IMR-90 (cell line): ENCODE measurements around the gene ATP5ME. TPM values are rescaled to one million over a fixed set of nuclear protein-coding genes. Genes with fewer than 3 reads are reported as not detected.

Experiments
- ATAC-seq: fragments of 200-7000 bp; cut with Tn5 transposase; 2 replicates; pipeline ENCODE4 v1.9.1; 2020; ENCODE audit warnings: low read depth, mild to moderate bottlenecking, moderate library complexity
- BruUV-seq: library from RNA; stranded (reverse); fragments of 400-500 nt; replicated peaks from 2 replicates; lab custom pipeline; 2021; lab: Mats Ljungman, UMichigan
- CTCF ChIA-PET: fragments of 300-600 bp; formaldehyde crosslinking; extraction: SDS; loops from one replicate; lab custom pipeline; 2021; ENCODE audit warnings: antibody characterized with exemption; lab: Yijun Ruan, JAX
- POLR2A ChIA-PET: fragments of 300-600 bp; sonication (Branson Sonifier 250); formaldehyde crosslinking; loops from one replicate; lab custom pipeline; 2022; ENCODE audit warnings: antibody characterized with exemption; ENCODE audit not compliant: unreplicated experiment; lab: Charles Lee
- DNase-seq: peaks from one replicate; pipeline ENCODE4 v3.0.0; 2013
- H2AFZ ChIP-seq: replicated peaks from 2 replicates; pipeline ENCODE3; 2013; ENCODE audit warnings: low read length, mild to moderate bottlenecking; ENCODE audit not compliant: poor library complexity
- H2AK5ac ChIP-seq: 2 replicates; pipeline ENCODE4 v1.6.1; 2013; ENCODE audit warnings: low read depth, low read length, inconsistent platforms
- H2AK9ac ChIP-seq: replicated peaks from 2 replicates; pipeline ENCODE3; 2013; ENCODE audit warnings: mild to moderate bottlenecking, low read depth, low read length, moderate library complexity; ENCODE audit not compliant: poor library complexity
- H2BK120ac ChIP-seq: 2 replicates; pipeline ENCODE4 v1.6.1; 2013; ENCODE audit warnings: low read depth, low read length, inconsistent platforms
- H2BK15ac ChIP-seq: 3 replicates; pipeline ENCODE4 v1.6.1; 2013; ENCODE audit warnings: low read depth, low read length, inconsistent platforms
- H2BK20ac ChIP-seq: 2 replicates; pipeline ENCODE4 v1.6.1; 2013; ENCODE audit warnings: low read depth, mild to moderate bottlenecking, inconsistent platforms, low read length, moderate library complexity
- H2BK5ac ChIP-seq: 2 replicates; pipeline ENCODE4 v1.6.1; 2013; ENCODE audit warnings: mild to moderate bottlenecking, low read depth, low read length, inconsistent platforms; ENCODE audit not compliant: poor library complexity, severe bottlenecking
- H3K14ac ChIP-seq: replicated peaks from 2 replicates; pipeline ENCODE4 v1.6.1; 2013; ENCODE audit warnings: low read depth, low read length, inconsistent platforms
- H3K18ac ChIP-seq: 2 replicates; pipeline ENCODE4 v1.6.1; 2013; ENCODE audit warnings: low read depth, low read length, control low read depth
- H3K23ac ChIP-seq: 2 replicates; pipeline ENCODE4 v1.6.1; 2013; ENCODE audit warnings: low read depth, low read length, inconsistent platforms
- H3K27ac ChIP-seq: 2 replicates; pipeline ENCODE4 v1.5.1; 2013; ENCODE audit warnings: mild to moderate bottlenecking, control low read depth, low read length; ENCODE audit not compliant: insufficient read depth
- H3K27me3 ChIP-seq: 2 replicates; pipeline ENCODE4 v1.6.1; 2013; ENCODE audit warnings: low read length; ENCODE audit not compliant: control insufficient read depth, insufficient read depth
- H3K36me3 ChIP-seq: 2 replicates; pipeline ENCODE4 v1.6.1; 2013; ENCODE audit warnings: low read length, mixed read lengths; ENCODE audit not compliant: control insufficient read depth, insufficient read depth
- H3K4ac ChIP-seq: 2 replicates; pipeline ENCODE4 v1.6.1; 2013; ENCODE audit warnings: low read depth, low read length, inconsistent platforms
- H3K4me1 ChIP-seq: 2 replicates; pipeline ENCODE4 v1.6.1; 2013; ENCODE audit warnings: low read length, mixed read lengths; ENCODE audit not compliant: control insufficient read depth, insufficient read depth
- H3K4me2 ChIP-seq: 2 replicates; pipeline ENCODE4 v1.6.1; 2013; ENCODE audit warnings: low read depth, mild to moderate bottlenecking, control low read depth, low read length, moderate library complexity
- H3K4me3 ChIP-seq: 2 replicates; pipeline ENCODE4 v1.5.1; 2013; ENCODE audit warnings: low read depth, mild to moderate bottlenecking, control low read depth, low read length, moderate library complexity; ENCODE audit not compliant: insufficient read depth
- H3K56ac ChIP-seq: 2 replicates; pipeline ENCODE4 v1.6.1; 2013; ENCODE audit warnings: low read length, inconsistent platforms; ENCODE audit not compliant: insufficient read depth; ENCODE audit errors: extremely low read depth
- H3K79me1 ChIP-seq, 2 experiments: 2 replicates each; pipeline ENCODE4 v1.6.1; 2013; ENCODE audit warnings: low read length in 2 of 2, inconsistent platforms in 1 of 2, low read depth in 1 of 2
- H3K9ac ChIP-seq: 2 replicates; pipeline ENCODE4 v1.6.1; 2013; ENCODE audit warnings: low read depth, low read length, control low read depth
- H3K9me1 ChIP-seq: 2 replicates; pipeline ENCODE4 v1.6.1; 2013; ENCODE audit warnings: low read length, inconsistent platforms; ENCODE audit not compliant: insufficient read depth
- H3K9me3 ChIP-seq: 2 replicates; pipeline ENCODE4 v1.6.1; 2013; ENCODE audit warnings: low read length; ENCODE audit not compliant: control insufficient read depth, insufficient read depth
- H4K20me1 ChIP-seq: 2 replicates; pipeline ENCODE4 v1.6.1; 2013; ENCODE audit warnings: low read length, inconsistent platforms; ENCODE audit not compliant: insufficient read depth
- H4K5ac ChIP-seq: 2 replicates; pipeline ENCODE4 v1.6.1; 2013; ENCODE audit warnings: mild to moderate bottlenecking, low read depth, low read length, control low read depth
- H4K8ac ChIP-seq, 2 experiments: 2 replicates each; pipeline ENCODE4 v1.6.1; 2013; ENCODE audit warnings: low read depth in 2 of 2, low read length in 2 of 2, control low read depth in 1 of 2, inconsistent platforms in 1 of 2
- H4K91ac ChIP-seq: 2 replicates; pipeline ENCODE4 v1.6.1; 2013; ENCODE audit warnings: low read depth, low read length, inconsistent platforms; ENCODE audit not compliant: insufficient read depth
- BHLHE40 ChIP-seq: fragments of 150-350 bp; IDR thresholded peaks from 2 replicates; pipeline ENCODE4 v1.6.1; 2016; ENCODE audit warnings: mild to moderate bottlenecking, low read depth, low read length
- CEBPB ChIP-seq: IDR thresholded peaks from 2 replicates; pipeline ENCODE4 v1.6.1; 2012; ENCODE audit warnings: low read depth, low read length, improper control_type of control experiment
- FOS ChIP-seq: fragments of 150-350 bp; IDR thresholded peaks from 2 replicates; pipeline ENCODE4 v1.6.1; 2016; ENCODE audit warnings: low read depth, low read length
- MXI1 ChIP-seq: IDR thresholded peaks from 2 replicates; pipeline ENCODE4 v1.6.1; 2012; ENCODE audit warnings: low read depth, mild to moderate bottlenecking, low read length, moderate library complexity, borderline replicate concordance
- RCOR1 ChIP-seq: IDR thresholded peaks from 2 replicates; pipeline ENCODE4 v1.6.1; 2012; ENCODE audit warnings: mild to moderate bottlenecking, low read length, improper control_type of control experiment; ENCODE audit not compliant: insufficient replicate concordance
- RFX5 ChIP-seq: IDR thresholded peaks from 2 replicates; pipeline ENCODE4 v1.8.0; 2012; ENCODE audit warnings: low read depth, mild to moderate bottlenecking, low read length, moderate library complexity
- SMC3 ChIP-seq: fragments of 150-350 bp; IDR thresholded peaks from 2 replicates; pipeline ENCODE4 v1.6.1; 2016; ENCODE audit warnings: low read depth, mild to moderate bottlenecking, antibody characterized with exemption, low read length, moderate library complexity
- WGBS, 2 experiments: methylation state at CpG; one replicate each; pipeline versions ENCODE4 v1.1.5 to v1.1.7; 2013; ENCODE audit warnings: missing lambda C conversion rate in 2 of 2; ENCODE audit not compliant: insufficient read length in 1 of 2; ENCODE audit errors: extremely low coverage in 2 of 2; 5-methylcytosine and 5-hydroxymethylcytosine counted together
- dilution Hi-C: fragments of 300-500 bp; cut with HindIII; formaldehyde crosslinking; loops from one replicate; pipeline ENCODE4 v1.14.3; 2018; ENCODE audit warnings: low sequenced_read_pairs; ENCODE audit not compliant: unreplicated experiment
- in situ Hi-C: fragments of 300-500 bp; cut with MboI; formaldehyde crosslinking; loops from 3 replicates; pipeline ENCODE4 v1.14.3; 2019; ENCODE audit warnings: low sequenced_read_pairs, inconsistent platforms, mixed read lengths
- intact Hi-C: fragments of 100-400 bp; cut with micrococcal nuclease; formaldehyde crosslinking; loops from 2 replicates; pipeline ENCODE4 v1.10.0; 2022
- polyA plus RNA-seq, 3 experiments: library from polyadenylated mRNA; depleted of rRNA; stranded (reverse); fragments of >200 nt; gene quantifications; 2 replicates each; pipeline ENCODE4 v1.2.3, GENCODE V29; 2012; ENCODE audit warnings: low replicate concordance in 1 of 3
- total RNA-seq: library from RNA; depleted of rRNA; stranded (reverse); fragments of >200 nt; gene quantifications from 2 replicates; pipeline ENCODE4 v1.2.3, GENCODE V29; 2012

The ATP5ME gene
- total and polyA plus RNA-seq, 2 of the 4 experiments (the other 2 are of a cell fraction): 39.3 to 603 TPM

- H3K27ac ChIP-seq: no peak overlapping the region
- H4K8ac ChIP-seq: no peak overlapping the region
- H3K9me1 ChIP-seq: no peaks in the 10 kb centered on the region
- no peak overlapping the region for H2AFZ ChIP-seq
- H3K4ac ChIP-seq: no peak overlapping the region
- no peak overlapping the region for H2BK5ac ChIP-seq
- intact Hi-C loops: no loop called here
- H2BK120ac ChIP-seq: no peak overlapping the region
- no peak overlapping the region for H4K5ac ChIP-seq
- no peak overlapping the region for H3K14ac ChIP-seq
- H3K4me2 ChIP-seq: no peak overlapping the region
- no peaks in the 10 kb centered on the region for H4K20me1 ChIP-seq
- no peak overlapping the region for H4K91ac ChIP-seq
- H3K4me1 ChIP-seq: no peaks in the 10 kb centered on the region
- H2AK9ac ChIP-seq: no peak overlapping the region
- H3K23ac ChIP-seq: no peak overlapping the region
- DNase-seq: no peak
- BruUV-seq: no TSS peak
- TF ChIP-seq RCOR1 (no peak), RFX5 (no peak), SMC3 (no peak), FOS (no peak), CEBPB (no peak), MXI1 (no peak), BHLHE40 (no peak)
- H2AK5ac ChIP-seq: no peak overlapping the region
- no peak overlapping the region for H3K56ac ChIP-seq
- H3K9me3 ChIP-seq: peaks cover 18% of the 10 kb centered on the region
- no peak for ATAC-seq
- H3K4me3 ChIP-seq: no peak overlapping the region
- in situ Hi-C loops: no loop called here
- H2BK20ac ChIP-seq: no peak overlapping the region
- no peak overlapping the region for H3K18ac ChIP-seq
- H3K36me3 ChIP-seq: no peaks in the 10 kb centered on the region
- POLR2A ChIA-PET: no interaction called here
- no peak overlapping the region for H3K9ac ChIP-seq
- no peaks in the 10 kb centered on the region for H3K79me1 ChIP-seq
- WGBS, 2 experiments: 96% methylated on average over 17 of the region's 32 CpGs; no CpG with 5 or more reads in 1 of the 2 experiments
- H2BK15ac ChIP-seq: no peak overlapping the region
- H3K27me3 ChIP-seq: peaks cover 4% of the 10 kb centered on the region; the same call in 1 of the 2 replicates
- dilution Hi-C loops: no loop called here
- CTCF ChIA-PET: no interaction called here
These were observed 15.1 kb downstream of the ATP5ME start for GRCh38 chr4:658681-659667.
